Stimulated activated CD4-positive, alpha-beta T cell treated with anti-CD3 and anti-CD28 coated beads, Interleukin-1b, Interleukin-23, amount 100 ng/mL, for 1 hour (primary cell): ENCODE data around the gene SHISA9.

Source experiments
- DNase-seq, 2 donors: peaks; one replicate each; pipeline ENCODE4 v3.0.0-alpha.2; 2020; ENCODE audit warnings: low read depth in 2 of 2

The SHISA9 gene

GRCh38 chr16:12951976-12952375 lies 50.6 kb downstream of the SHISA9 start:
- DNase-seq, result no peak

GRCh38 chr16:12958366-12958765 lies 57.0 kb downstream of the SHISA9 start:
- no peak for DNase-seq

- no peak for DNase-seq
Measured at GRCh38 chr16:12959072-12959471, 57.7 kb downstream of the SHISA9 start.

- DNase-seq, result no peak
Measured at GRCh38 chr16:12961626-12962025, 60.2 kb downstream of the SHISA9 start.

GRCh38 chr16:12964461-12964860 lies 63.1 kb downstream of the SHISA9 start:
- DNase-seq, result no peak

- no peak for DNase-seq
Measured at GRCh38 chr16:12965274-12965804, 63.9 kb downstream of the SHISA9 start.

- DNase-seq, result no peak
Measured at GRCh38 chr16:12971241-12971640, 69.8 kb downstream of the SHISA9 start.

GRCh38 chr16:12972246-12972645 lies 70.8 kb downstream of the SHISA9 start:
- no peak for DNase-seq

GRCh38 chr16:12975766-12976165 lies 74.4 kb downstream of the SHISA9 start:
- DNase-seq, result no peak

- no peak for DNase-seq
Measured at GRCh38 chr16:12976496-12976895, 75.1 kb downstream of the SHISA9 start.

GRCh38 chr16:12976936-12977335 lies 75.5 kb downstream of the SHISA9 start:
- DNase-seq, result no peak

- no peak for DNase-seq
Measured at GRCh38 chr16:12985516-12985915, 84.1 kb downstream of the SHISA9 start.

GRCh38 chr16:12988071-12988470 lies 86.7 kb downstream of the SHISA9 start:
- no peak for DNase-seq

GRCh38 chr16:12992066-12992465 lies 90.7 kb downstream of the SHISA9 start:
- no peak for DNase-seq

- DNase-seq, result no peak
Measured at GRCh38 chr16:12994402-12994801, 93.0 kb downstream of the SHISA9 start.

GRCh38 chr16:12995721-12996372 lies 94.4 kb downstream of the SHISA9 start:
- no peak for DNase-seq

GRCh38 chr16:12998361-12999085 lies 97.1 kb downstream of the SHISA9 start:
- no peak for DNase-seq

- DNase-seq, result no peak
Measured at GRCh38 chr16:12999368-12999767, 98.0 kb downstream of the SHISA9 start.

GRCh38 chr16:13005721-13006247 lies 104.4 kb downstream of the SHISA9 start:
- no peak for DNase-seq

GRCh38 chr16:13012601-13013000 lies 111.2 kb downstream of the SHISA9 start:
- DNase-seq, result no peak

- DNase-seq, result no peak
Measured at GRCh38 chr16:13013043-13013442, 111.6 kb downstream of the SHISA9 start.

- no peak for DNase-seq
Measured at GRCh38 chr16:13014476-13014875, 113.1 kb downstream of the SHISA9 start.

- no peak for DNase-seq
Measured at GRCh38 chr16:13018026-13018425, 116.6 kb downstream of the SHISA9 start.
